Epithelial cell of esophagus (primary cell): ENCODE results near the gene MPHOSPH9.
A peak's percentile ranks its signal among the peaks of the same experiment; 100 is the strongest.

ENCODE experiments used
- DNase-seq: peaks from one replicate; pipeline ENCODE4 v3.0.0; 2010; ENCODE audit warnings: low read depth
- H3K4me3 ChIP-seq: 2 replicates; pipeline ENCODE4 v1.5.1; 2011; ENCODE audit warnings: mild to moderate bottlenecking, low read length, control low read depth
- CTCF ChIP-seq: IDR thresholded peaks from 2 replicates; pipeline ENCODE4 v1.5.1; 2011; ENCODE audit warnings: low read depth, mild to moderate bottlenecking, low read length, control low read depth, inconsistent platforms; ENCODE audit not compliant: insufficient read depth; ENCODE audit errors: missing control alignments

Gene MPHOSPH9

GRCh38 chr12:123134826-123135225 lies 98.1 kb downstream of the MPHOSPH9 start:
- no peak overlapping the region for H3K4me3 ChIP-seq
- no peak for DNase-seq
- TF ChIP-seq CTCF, result no peak

GRCh38 chr12:123134271-123134671 lies 98.7 kb downstream of the MPHOSPH9 start:
- DNase-seq, result peak; percentile 81
- no peak for TF ChIP-seq CTCF
- no peak overlapping the region for H3K4me3 ChIP-seq

GRCh38 chr12:123133701-123134100 lies 99.2 kb downstream of the MPHOSPH9 start:
- no peak overlapping the region for H3K4me3 ChIP-seq
- TF ChIP-seq CTCF, result no peak
- no peak for DNase-seq

GRCh38 chr12:123132951-123133619 lies 99.9 kb downstream of the MPHOSPH9 start:
- no peak for TF ChIP-seq CTCF
- no peak for DNase-seq

GRCh38 chr12:123131879-123132402 lies 101.0 kb downstream of the MPHOSPH9 start:
- no peak overlapping the region for H3K4me3 ChIP-seq
- DNase-seq, result no peak
- TF ChIP-seq CTCF, result no peak

More at GRCh38 chr12:123132951-123133619, 99.9 kb downstream of the MPHOSPH9 start:
- H3K4me3 ChIP-seq, result no peak overlapping the region

GRCh38 chr12:123131291-123131832 lies 101.6 kb downstream of the MPHOSPH9 start:
- TF ChIP-seq CTCF, result no peak
- H3K4me3 ChIP-seq, result no peak overlapping the region

More at GRCh38 chr12:123131291-123131832, 101.6 kb downstream of the MPHOSPH9 start:
- DNase-seq, result peak; percentile 27
